HEK293 (cell line): ENCODE measurements around the gene BHLHE41.

Experiments used
- GLIS2 ChIP-seq: fragments of 450-650 bp; formaldehyde crosslinking; IDR thresholded peaks from 2 replicates; pipeline ENCODE4 v1.5.1; 2016; ENCODE audit warnings: missing biosample characterization, missing genetic modification characterization
- IKZF3 ChIP-seq: fragments of 450-650 bp; IDR thresholded peaks from 2 replicates; pipeline ENCODE4 v1.5.0; 2018; ENCODE audit warnings: missing biosample characterization, mild to moderate bottlenecking, missing genetic modification characterization, moderate library complexity
- MEIS1 ChIP-seq: sonication (generic); formaldehyde crosslinking; IDR thresholded peaks from 2 replicates; pipeline ENCODE4 v1.8.1; 2022; ENCODE audit warnings: missing genetic modification reagents, mild to moderate bottlenecking, borderline replicate concordance
- OSR2 ChIP-seq: fragments of 450-650 bp; formaldehyde crosslinking; IDR thresholded peaks from 2 replicates; pipeline ENCODE4 v1.5.1; 2016; ENCODE audit warnings: missing biosample characterization, missing genetic modification characterization
- SETDB1 ChIP-seq: IDR thresholded peaks from one replicate; pipeline ENCODE4 v1.6.1; 2017; ENCODE audit warnings: mild to moderate bottlenecking, low read length, moderate library complexity, mixed read lengths; ENCODE audit not compliant: insufficient read length
- ZBTB17 ChIP-seq: fragments of 450-650 bp; formaldehyde crosslinking; IDR thresholded peaks from 2 replicates; pipeline ENCODE4 v1.5.1; 2016; ENCODE audit warnings: missing biosample characterization, missing genetic modification characterization
- ZBTB20 ChIP-seq: fragments of 450-650 bp; formaldehyde crosslinking; IDR thresholded peaks from 2 replicates; pipeline ENCODE4 v1.5.1; 2016; ENCODE audit warnings: missing biosample characterization, missing genetic modification characterization
- ZNF157 ChIP-seq: fragments of 450-650 bp; formaldehyde crosslinking; IDR thresholded peaks from 2 replicates; pipeline ENCODE4 v1.5.1; 2016; ENCODE audit warnings: missing biosample characterization, missing genetic modification characterization
- ZNF16 ChIP-seq: fragments of 450-650 bp; formaldehyde crosslinking; IDR thresholded peaks from 2 replicates; pipeline ENCODE4 v1.5.1; 2016; ENCODE audit warnings: low read depth, missing biosample characterization, missing genetic modification characterization
- ZNF202 ChIP-seq: fragments of 450-650 bp; formaldehyde crosslinking; IDR thresholded peaks from 2 replicates; pipeline ENCODE4 v1.5.1; 2016; ENCODE audit warnings: missing biosample characterization, missing genetic modification characterization, borderline replicate concordance
- ZNF214 ChIP-seq: fragments of 450-650 bp; formaldehyde crosslinking; IDR thresholded peaks from 2 replicates; pipeline ENCODE4 v1.5.1; 2017; ENCODE audit warnings: missing biosample characterization, mild to moderate bottlenecking, missing genetic modification characterization, borderline replicate concordance
- ZNF335 ChIP-seq: fragments of 450-650 bp; formaldehyde crosslinking; conservative IDR thresholded peaks from 2 replicates; pipeline ENCODE4 v1.5.1; 2016; ENCODE audit warnings: missing biosample characterization, missing genetic modification characterization
- ZNF416 ChIP-seq: fragments of 450-650 bp; formaldehyde crosslinking; IDR thresholded peaks from 2 replicates; pipeline ENCODE4 v1.5.1; 2016; ENCODE audit warnings: missing biosample characterization, missing genetic modification characterization
- ZNF48 ChIP-seq: fragments of 450-650 bp; formaldehyde crosslinking; IDR thresholded peaks from 2 replicates; pipeline ENCODE4 v1.5.1; 2016; ENCODE audit warnings: missing biosample characterization, missing genetic modification characterization
- ZNF555 ChIP-seq: fragments of 450-650 bp; formaldehyde crosslinking; conservative IDR thresholded peaks from 2 replicates; pipeline ENCODE4 v1.5.1; 2017; ENCODE audit warnings: missing biosample characterization, mild to moderate bottlenecking, missing genetic modification characterization, inconsistent platforms
- ZNF585B ChIP-seq: fragments of 450-650 bp; formaldehyde crosslinking; IDR thresholded peaks from 2 replicates; pipeline ENCODE4 v1.5.1; 2016; ENCODE audit warnings: missing biosample characterization, missing genetic modification characterization
- ZNF658 ChIP-seq: fragments of 450-650 bp; formaldehyde crosslinking; IDR thresholded peaks from 2 replicates; pipeline ENCODE4; 2016; ENCODE audit warnings: missing biosample characterization, missing genetic modification characterization
- ZNF76 ChIP-seq: fragments of 450-650 bp; formaldehyde crosslinking; IDR thresholded peaks from 2 replicates; pipeline ENCODE4; 2016; ENCODE audit warnings: low read depth, missing biosample characterization, missing genetic modification characterization, borderline replicate concordance
- TF ChIP-seq, protein P1 (sequence below): fragments of 450-650 bp; formaldehyde crosslinking; IDR thresholded peaks from 2 replicates; pipeline ENCODE4 v1.5.1; 2016; ENCODE audit warnings: missing biosample characterization, missing genetic modification characterization
- TF ChIP-seq, protein P2 (sequence below): fragments of 450-650 bp; formaldehyde crosslinking; IDR thresholded peaks from 2 replicates; pipeline ENCODE4 v1.5.1; 2016; ENCODE audit warnings: missing biosample characterization, missing genetic modification characterization
- TF ChIP-seq, protein P3 (sequence below): fragments of 450-650 bp; formaldehyde crosslinking; IDR thresholded peaks from 2 replicates; pipeline ENCODE4 v1.5.1; 2016; ENCODE audit warnings: missing biosample characterization, missing genetic modification characterization, borderline replicate concordance
- TF ChIP-seq, protein P4 (sequence below): fragments of 450-650 bp; formaldehyde crosslinking; optimal IDR thresholded peaks from 2 replicates; pipeline ENCODE3; 2016; ENCODE audit warnings: missing biosample characterization, mild to moderate bottlenecking, missing genetic modification characterization
- TF ChIP-seq, protein P5 (sequence below): fragments of 450-650 bp; formaldehyde crosslinking; IDR thresholded peaks from 2 replicates; pipeline ENCODE4 v1.5.1; 2016; ENCODE audit warnings: missing biosample characterization, missing genetic modification characterization
- TF ChIP-seq, protein P6 (sequence below): fragments of 450-650 bp; formaldehyde crosslinking; IDR thresholded peaks from 2 replicates; pipeline ENCODE4 v1.5.1; 2016; ENCODE audit warnings: missing biosample characterization, missing genetic modification characterization

BHLHE41 gene

DNA sequence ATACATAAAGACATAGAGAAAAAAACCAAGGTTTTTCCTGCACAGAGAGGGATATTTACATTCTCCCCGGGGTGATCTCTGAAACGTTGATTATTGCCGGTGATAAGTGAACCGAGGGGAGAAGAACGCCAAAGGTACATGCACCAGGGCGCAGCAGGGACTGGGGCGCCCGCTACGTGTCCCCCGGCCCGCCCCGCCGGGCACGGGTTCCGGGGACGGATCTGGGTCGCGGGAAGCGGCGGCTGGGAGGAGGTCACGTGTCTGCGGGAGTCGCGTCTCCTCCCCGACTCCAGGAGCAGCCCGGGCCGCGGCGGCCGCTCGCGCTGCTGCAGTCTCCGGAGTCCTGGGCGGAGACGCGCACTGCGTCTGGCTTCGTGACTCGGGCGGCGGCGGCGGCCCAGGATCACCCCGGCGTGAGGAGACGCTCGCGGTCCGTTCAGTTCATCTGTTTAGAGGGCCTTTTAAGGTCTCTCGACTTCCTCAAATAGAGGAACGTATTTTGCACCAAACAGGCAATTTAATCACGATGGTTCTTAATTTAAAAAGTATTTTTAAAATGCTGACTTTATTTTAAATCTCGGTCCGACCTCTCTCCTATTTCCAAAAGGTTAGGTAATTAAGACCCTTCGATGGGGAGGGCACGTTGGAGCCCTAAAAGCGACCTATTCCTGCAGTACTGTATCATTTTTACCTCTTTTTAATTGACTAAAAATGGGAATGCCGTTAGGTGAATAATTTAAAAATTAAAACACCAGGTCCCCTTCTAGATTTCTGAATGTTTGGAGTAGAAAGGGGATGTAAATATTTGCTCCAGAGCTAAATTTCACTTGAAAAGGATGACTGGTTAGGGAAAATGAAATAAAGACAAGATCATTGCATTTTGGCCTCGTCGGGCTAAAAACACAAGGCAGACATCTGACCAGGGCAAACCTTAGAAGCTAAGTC lies 1.8 kb upstream of the BHLHE41 start (continued):
- TF ChIP-seq IKZF3 (peak; percentile 91), ZNF658 (tag by site-specific recombination) (no peak), ZNF214 (tag by site-specific recombination) (no peak), ZNF585B (tag by site-specific recombination) (no peak), OSR2 (tag by site-specific recombination) (peak; percentile 19; the same call in 1 of the 2 replicates), ZNF335 (peak; percentile 53), ZNF16 (tag by site-specific recombination) (no peak), SETDB1 (no peak), ZBTB17 (tag by site-specific recombination) (no peak), ZNF555 (tag by site-specific recombination) (no peak), ZNF48 (no peak), ZNF157 (no peak), GLIS2 (no peak), ZBTB20 (tag by site-specific recombination) (peak; percentile 94), ZNF416 (tag by site-specific recombination) (no peak), MEIS1 (no peak), ZNF202 (tag by site-specific recombination) (no peak), ZNF76 (tag by site-specific recombination) (no peak)
- TF ChIP-seq, protein P1, sequence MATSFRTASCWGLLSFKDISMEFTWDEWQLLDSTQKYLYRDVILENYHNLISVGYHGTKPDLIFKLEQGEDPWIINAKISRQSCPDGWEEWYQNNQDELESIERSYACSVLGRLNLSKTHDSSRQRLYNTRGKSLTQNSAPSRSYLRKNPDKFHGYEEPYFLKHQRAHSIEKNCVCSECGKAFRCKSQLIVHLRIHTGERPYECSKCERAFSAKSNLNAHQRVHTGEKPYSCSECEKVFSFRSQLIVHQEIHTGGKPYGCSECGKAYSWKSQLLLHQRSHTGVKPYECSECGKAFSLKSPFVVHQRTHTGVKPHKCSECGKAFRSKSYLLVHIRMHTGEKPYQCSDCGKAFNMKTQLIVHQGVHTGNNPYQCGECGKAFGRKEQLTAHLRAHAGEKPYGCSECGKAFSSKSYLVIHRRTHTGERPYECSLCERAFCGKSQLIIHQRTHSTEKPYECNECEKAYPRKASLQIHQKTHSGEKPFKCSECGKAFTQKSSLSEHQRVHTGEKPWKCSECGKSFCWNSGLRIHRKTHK (tag by site-specific recombination): no peak
- TF ChIP-seq, protein P2, sequence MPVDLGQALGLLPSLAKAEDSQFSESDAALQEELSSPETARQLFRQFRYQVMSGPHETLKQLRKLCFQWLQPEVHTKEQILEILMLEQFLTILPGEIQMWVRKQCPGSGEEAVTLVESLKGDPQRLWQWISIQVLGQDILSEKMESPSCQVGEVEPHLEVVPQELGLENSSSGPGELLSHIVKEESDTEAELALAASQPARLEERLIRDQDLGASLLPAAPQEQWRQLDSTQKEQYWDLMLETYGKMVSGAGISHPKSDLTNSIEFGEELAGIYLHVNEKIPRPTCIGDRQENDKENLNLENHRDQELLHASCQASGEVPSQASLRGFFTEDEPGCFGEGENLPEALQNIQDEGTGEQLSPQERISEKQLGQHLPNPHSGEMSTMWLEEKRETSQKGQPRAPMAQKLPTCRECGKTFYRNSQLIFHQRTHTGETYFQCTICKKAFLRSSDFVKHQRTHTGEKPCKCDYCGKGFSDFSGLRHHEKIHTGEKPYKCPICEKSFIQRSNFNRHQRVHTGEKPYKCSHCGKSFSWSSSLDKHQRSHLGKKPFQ (tag by site-specific recombination): no peak
- TF ChIP-seq, protein P3, sequence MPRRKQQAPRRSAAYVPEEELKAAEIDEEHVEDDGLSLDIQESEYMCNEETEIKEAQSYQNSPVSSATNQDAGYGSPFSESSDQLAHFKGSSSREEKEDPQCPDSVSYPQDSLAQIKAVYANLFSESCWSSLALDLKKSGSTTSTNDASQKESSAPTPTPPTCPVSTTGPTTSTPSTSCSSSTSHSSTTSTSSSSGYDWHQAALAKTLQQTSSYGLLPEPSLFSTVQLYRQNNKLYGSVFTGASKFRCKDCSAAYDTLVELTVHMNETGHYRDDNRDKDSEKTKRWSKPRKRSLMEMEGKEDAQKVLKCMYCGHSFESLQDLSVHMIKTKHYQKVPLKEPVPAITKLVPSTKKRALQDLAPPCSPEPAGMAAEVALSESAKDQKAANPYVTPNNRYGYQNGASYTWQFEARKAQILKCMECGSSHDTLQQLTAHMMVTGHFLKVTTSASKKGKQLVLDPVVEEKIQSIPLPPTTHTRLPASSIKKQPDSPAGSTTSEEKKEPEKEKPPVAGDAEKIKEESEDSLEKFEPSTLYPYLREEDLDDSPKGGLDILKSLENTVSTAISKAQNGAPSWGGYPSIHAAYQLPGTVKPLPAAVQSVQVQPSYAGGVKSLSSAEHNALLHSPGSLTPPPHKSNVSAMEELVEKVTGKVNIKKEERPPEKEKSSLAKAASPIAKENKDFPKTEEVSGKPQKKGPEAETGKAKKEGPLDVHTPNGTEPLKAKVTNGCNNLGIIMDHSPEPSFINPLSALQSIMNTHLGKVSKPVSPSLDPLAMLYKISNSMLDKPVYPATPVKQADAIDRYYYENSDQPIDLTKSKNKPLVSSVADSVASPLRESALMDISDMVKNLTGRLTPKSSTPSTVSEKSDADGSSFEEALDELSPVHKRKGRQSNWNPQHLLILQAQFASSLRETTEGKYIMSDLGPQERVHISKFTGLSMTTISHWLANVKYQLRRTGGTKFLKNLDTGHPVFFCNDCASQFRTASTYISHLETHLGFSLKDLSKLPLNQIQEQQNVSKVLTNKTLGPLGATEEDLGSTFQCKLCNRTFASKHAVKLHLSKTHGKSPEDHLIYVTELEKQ (tag by site-specific recombination): no peak
- TF ChIP-seq, protein P4, sequence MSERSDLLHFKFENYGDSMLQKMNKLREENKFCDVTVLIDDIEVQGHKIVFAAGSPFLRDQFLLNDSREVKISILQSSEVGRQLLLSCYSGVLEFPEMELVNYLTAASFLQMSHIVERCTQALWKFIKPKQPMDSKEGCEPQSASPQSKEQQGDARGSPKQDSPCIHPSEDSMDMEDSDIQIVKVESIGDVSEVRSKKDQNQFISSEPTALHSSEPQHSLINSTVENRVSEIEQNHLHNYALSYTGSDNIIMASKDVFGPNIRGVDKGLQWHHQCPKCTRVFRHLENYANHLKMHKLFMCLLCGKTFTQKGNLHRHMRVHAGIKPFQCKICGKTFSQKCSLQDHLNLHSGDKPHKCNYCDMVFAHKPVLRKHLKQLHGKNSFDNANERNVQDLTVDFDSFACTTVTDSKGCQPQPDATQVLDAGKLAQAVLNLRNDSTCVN (tag by site-specific recombination): peak; percentile 89
- TF ChIP-seq, protein P5, sequence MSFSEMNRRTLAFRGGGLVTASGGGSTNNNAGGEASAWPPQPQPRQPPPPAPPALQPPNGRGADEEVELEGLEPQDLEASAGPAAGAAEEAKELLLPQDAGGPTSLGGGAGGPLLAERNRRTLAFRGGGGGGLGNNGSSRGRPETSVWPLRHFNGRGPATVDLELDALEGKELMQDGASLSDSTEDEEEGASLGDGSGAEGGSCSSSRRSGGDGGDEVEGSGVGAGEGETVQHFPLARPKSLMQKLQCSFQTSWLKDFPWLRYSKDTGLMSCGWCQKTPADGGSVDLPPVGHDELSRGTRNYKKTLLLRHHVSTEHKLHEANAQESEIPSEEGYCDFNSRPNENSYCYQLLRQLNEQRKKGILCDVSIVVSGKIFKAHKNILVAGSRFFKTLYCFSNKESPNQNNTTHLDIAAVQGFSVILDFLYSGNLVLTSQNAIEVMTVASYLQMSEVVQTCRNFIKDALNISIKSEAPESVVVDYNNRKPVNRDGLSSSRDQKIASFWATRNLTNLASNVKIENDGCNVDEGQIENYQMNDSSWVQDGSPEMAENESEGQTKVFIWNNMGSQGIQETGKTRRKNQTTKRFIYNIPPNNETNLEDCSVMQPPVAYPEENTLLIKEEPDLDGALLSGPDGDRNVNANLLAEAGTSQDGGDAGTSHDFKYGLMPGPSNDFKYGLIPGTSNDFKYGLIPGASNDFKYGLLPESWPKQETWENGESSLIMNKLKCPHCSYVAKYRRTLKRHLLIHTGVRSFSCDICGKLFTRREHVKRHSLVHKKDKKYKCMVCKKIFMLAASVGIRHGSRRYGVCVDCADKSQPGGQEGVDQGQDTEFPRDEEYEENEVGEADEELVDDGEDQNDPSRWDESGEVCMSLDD: 0 out of 2 replicates have a peak, but pooled peaks have one; percentile 14
- TF ChIP-seq, protein P6, sequence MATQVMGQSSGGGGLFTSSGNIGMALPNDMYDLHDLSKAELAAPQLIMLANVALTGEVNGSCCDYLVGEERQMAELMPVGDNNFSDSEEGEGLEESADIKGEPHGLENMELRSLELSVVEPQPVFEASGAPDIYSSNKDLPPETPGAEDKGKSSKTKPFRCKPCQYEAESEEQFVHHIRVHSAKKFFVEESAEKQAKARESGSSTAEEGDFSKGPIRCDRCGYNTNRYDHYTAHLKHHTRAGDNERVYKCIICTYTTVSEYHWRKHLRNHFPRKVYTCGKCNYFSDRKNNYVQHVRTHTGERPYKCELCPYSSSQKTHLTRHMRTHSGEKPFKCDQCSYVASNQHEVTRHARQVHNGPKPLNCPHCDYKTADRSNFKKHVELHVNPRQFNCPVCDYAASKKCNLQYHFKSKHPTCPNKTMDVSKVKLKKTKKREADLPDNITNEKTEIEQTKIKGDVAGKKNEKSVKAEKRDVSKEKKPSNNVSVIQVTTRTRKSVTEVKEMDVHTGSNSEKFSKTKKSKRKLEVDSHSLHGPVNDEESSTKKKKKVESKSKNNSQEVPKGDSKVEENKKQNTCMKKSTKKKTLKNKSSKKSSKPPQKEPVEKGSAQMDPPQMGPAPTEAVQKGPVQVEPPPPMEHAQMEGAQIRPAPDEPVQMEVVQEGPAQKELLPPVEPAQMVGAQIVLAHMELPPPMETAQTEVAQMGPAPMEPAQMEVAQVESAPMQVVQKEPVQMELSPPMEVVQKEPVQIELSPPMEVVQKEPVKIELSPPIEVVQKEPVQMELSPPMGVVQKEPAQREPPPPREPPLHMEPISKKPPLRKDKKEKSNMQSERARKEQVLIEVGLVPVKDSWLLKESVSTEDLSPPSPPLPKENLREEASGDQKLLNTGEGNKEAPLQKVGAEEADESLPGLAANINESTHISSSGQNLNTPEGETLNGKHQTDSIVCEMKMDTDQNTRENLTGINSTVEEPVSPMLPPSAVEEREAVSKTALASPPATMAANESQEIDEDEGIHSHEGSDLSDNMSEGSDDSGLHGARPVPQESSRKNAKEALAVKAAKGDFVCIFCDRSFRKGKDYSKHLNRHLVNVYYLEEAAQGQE (tag by site-specific recombination): no peak
